HG03571 (cell line): ENCODE results near the gene C2CD4C.
"Not testable (repeated sequence)": the region's sequence is repeated elsewhere in the genome, so short reads cannot be mapped to it uniquely, and the experiment has no call there.

ENCODE experiments used
- ATAC-seq: cut with Tn5 transposase; IDR thresholded peaks from one replicate; pipeline ENCODE4 v1.9.1; 2021; ENCODE audit not compliant: unreplicated experiment

Gene C2CD4C

DNA sequence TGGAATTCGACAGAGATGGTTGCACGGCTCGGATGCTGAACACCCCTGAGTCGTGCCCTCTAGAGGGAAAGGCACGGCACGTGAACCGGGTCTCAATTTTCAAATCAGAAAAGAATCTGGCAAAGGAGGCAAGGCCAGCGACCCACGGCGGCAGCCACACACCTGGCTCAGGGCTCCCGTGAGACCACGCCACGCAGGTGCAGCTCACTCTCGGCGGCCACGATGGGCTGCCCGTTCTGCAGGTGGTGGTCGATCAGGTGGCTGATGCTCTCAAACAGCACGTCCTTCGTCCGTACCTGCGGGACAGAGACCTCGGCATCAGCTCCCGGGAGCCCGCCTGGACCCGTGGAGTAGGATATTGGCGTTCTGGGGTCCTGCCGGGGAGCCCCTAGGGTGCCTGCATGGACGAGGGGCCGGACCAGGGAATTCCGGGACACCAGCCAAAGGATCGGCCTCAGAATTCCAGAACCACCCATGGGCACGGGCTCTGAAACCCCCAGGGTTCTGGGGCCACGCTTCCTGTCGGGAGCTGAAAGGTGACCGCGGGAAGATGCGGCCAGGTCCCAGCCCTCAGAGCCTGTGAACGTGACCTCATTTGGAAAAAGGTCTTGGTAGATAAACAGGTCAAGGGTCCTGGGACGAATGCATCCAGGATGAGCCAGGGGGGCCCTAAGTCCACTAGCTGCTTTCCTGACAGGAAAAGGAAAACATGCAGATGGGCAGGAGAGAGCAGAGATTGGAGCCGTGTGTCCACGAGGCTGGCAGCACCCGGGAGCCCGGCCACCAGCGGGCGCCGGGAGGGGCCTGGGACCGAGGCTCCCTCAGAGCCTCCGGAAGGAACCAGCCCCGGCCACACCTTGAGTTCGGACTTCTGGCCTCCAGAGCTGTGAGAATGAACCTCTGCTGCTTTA, 10.1 kb upstream of the C2CD4C start:
- ATAC-seq = no peak

DNA sequence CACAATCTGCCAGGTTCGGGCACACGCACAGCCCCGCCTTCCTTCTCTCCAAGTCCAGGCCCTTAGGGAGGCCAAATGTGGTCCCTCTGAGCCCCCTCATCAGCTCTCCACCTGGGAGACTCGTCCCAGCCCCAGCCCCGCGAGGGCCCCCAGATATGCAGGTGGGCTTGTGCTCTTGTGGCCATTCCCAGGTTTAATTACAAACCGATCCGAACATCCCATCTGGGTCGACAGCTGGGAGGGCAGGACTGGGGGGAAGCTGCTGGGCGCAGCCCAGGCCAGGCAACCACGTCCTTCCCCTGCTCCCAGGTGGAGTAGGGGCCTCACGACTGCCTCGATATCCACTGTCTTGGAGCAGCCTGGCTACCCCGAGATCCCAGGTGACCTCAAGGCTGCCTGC, 7.5 kb upstream of the C2CD4C start:
- ATAC-seq = no peak

DNA sequence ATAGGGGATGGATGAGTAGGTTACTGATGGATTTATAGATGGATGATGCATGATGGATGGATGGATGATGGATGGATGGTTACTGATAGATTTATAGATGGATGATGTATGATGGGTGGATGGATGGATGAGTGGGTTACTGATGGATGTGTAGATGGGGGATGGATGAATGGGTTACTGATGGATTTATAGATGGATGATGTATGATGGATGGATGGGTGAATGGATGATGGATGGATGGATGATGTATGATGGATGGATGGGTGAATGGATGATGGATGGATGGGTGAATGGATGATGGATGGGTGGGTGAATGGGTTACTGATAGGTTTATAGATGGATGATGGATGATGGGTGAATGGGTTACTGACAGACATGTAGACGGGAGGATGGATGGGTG, 6.3 kb upstream of the C2CD4C start:
- no peak for ATAC-seq

DNA sequence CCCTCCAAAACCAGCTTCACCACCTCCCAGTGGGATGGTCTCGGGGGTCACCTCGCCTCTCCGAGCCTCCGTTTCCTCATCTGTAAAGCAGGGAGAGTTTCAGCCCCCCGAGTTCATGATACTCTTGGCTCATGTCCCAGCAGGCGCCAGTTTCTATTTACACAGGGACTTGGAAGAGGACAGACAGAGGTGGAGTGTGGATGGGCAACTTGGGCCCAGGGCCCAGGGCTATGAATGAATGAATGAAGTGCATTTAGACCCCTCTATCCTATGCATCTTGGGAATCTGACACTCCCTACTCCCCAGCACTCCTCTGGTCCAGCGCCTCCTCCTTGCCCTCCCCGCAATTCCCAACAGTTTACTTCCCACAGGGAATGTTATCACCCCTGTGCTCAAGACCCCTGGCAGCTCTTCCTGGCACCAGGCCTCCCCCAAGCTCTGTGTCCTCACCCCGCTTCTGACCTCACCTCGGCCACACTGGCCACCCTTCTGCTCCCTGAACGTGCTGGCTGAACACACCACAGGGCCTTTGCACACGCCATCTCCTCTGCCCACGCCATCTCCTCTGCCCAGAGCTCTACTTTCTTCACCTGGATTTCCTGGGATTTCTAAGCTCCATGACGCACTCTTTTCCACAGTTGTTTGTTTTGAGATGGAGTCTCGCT, 4.9 kb upstream of the C2CD4C start:
- no peak for ATAC-seq

DNA sequence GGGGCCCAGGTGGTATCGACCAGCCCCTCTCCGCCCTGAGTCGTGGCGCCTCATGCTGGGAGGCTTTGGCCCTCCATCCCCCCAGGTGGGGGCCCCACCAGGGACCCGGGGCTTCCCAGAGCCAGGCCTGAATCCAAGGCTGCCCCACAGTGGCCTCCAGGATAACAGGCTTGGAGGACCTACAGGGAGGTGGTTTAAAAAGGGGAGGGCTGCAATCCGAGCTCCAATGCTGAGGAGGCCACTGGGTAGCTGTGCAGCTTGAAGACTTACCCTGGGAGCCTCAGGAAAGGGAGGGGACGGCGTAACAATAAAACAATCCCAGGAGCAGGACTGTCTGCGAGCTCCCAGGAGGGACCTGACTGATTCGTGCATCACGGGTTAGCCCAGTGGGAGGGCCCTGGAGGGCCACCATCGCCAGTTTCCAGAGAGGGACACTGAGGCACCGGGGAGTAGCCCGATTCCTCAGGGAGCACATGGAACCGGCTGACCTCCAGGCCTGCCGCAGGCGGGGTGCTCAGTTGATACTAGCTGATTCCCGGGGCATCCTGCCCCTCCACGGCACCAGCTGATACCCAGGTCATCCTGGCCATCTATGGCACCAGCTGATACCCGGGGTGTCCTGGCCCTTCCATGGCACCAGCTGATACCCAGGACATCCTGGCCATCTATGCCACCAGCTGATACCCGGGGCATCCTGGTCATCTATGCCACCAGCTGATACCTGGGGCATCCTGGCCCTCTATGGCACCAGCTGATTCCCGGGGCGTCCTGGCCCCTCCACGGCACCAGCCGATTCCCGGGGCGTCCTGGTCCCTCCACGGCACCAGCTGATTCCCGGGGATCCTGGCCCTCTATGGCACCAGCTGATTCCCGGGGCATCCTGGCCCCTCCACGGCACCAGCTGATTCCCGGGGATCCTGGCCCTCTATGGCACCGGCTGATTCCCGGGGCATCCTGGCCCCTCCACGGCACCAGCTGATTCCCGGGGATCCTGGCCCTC, 3.7 kb upstream of the C2CD4C start:
- no peak for ATAC-seq

DNA sequence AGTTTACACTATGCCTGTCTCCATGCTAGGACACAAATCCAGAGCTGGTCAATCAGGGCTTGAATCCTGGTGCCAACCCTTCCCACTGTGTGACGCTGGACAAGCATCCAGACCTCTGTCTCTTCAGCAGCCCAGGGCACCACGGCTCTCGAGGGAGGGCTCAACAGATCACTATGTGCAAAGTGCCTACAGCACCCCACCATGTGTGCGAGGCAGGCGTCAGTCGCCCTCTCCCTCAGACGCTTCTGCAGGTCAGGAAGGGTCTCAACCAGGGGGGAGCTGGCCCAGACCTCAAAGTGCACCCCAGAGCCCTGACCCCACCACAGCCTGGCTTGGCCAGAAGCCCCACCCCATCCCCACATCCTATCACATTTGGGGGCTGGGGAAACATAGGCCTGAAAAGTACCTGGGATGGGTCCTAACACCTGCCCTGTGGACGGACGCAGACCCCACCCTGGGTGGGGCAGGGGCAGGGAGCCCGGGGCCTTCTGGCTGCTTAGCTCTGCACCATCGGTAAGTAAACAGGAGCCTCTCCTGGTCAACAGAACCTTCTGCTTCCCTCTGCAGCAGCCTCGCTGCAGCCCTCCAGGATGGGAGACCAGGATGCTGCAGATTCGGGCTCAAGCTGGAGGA, 2.9 kb upstream of the C2CD4C start:
- no peak for ATAC-seq

DNA sequence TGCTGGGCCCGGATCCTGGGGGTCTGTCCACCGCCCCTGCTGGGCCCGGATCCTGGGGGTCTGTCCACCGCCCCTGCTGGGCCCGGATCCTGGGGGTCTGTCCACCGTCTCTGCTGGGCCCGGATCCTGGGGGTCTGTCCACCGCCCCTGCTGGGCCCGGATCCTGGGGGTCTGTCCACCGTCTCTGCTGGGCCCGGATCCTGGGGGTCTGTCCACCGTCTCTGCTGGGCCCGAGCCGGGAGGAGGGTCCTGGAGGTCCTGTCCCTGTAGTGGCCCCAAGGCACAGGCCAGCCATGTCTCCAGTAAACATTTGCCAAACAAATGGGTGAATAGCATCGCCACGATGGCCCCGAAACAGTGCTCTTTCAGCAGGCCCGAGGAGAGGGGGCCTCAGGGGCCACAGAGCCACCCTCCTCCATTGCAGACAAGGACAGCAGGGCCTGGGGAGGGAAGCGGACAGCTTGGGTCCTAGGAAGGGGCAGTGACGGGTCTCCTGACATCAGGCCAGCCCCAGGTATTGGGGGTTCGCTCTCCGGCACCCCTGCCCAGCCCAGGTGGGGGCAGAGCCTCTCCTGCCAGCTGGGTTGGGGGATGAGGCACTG, 2.3 kb upstream of the C2CD4C start:
- not testable (repeated sequence) for ATAC-seq

DNA sequence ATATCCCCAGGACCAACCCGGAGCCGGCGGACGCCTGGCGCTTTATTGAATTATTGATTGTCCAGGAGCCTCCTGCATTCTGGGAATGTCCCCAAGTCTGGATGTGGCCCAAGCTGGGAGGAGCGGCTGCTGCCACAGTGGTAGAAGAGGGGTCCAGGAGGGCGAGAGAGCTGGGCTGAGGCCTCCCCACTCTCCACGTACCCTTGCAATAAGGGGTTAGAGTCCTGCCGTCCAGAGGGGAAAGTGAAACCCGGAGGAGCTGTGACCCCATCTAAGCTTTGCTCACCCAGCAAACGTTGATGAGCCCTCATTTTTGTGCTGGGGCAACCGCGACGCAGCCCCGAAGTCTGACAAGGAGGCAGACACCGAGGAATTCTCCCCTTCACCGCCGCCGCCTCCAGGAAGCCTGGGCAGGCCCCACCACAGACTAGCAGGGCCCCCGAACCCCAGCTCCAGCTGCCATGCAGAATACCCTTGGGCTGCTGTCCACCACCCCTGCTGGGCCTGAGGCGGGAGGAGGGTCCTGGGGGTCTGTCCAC, 1.4 kb upstream of the C2CD4C start:
- ATAC-seq = no peak

DNA sequence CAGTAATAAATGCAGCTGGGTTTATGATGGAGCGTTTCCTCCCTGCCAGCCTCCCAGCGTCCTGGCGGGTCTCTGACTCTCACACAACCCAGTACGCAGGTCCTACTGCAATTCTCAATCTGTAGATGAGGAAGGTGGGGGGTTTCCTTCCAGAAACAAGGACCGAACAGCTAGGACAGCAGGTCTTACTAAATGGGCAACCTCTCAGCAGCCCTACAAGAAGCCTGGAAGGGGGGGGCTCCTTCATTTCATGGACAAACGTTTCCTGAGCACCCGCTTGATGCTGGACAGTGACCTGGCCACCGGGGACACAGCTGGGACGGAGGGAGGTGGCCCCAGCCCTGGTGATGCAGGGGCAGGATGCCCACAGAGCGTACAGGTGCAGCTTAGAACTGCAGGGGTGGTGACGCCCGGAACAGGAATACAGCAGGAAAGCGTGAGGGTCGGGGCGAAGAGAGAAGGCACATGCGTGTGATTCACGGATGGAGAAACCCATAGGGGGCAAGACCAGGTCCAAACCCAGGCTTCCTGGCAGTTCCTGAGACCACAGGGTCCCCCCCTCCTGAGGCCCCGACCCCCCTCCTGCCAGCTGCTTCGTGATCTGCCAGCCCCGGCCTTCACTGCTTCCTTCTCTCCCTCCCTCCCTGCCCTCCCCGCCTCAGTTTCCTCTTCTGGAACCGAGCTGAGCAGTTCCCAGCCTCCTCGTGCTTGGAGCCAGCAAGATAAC, 732 bp upstream of the C2CD4C start:
- no peak for ATAC-seq

DNA sequence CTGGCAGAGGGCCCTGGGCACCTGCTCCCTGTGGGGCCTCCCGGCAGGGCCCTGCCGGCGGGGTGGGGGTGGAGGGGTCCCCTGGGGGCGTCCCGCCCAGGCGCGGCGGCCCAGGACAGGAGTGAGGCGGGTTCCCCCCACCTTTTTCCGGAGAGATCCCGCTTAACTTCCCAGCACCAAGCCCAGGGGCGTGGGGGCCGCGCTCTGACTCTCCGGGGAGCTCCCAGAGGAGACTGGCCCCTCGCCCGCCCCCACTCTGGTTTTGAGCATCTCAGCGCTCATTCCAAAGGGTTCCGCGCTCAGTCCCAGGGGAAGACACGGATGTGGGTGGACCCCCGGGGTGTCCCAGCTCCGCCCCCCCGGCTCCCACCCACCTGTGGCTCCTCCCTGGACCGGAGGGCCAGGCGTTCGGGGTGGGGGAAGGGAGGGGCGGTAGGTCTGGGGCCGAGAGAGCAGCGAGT, 476 bp downstream of the C2CD4C start:
- ATAC-seq = no peak

DNA sequence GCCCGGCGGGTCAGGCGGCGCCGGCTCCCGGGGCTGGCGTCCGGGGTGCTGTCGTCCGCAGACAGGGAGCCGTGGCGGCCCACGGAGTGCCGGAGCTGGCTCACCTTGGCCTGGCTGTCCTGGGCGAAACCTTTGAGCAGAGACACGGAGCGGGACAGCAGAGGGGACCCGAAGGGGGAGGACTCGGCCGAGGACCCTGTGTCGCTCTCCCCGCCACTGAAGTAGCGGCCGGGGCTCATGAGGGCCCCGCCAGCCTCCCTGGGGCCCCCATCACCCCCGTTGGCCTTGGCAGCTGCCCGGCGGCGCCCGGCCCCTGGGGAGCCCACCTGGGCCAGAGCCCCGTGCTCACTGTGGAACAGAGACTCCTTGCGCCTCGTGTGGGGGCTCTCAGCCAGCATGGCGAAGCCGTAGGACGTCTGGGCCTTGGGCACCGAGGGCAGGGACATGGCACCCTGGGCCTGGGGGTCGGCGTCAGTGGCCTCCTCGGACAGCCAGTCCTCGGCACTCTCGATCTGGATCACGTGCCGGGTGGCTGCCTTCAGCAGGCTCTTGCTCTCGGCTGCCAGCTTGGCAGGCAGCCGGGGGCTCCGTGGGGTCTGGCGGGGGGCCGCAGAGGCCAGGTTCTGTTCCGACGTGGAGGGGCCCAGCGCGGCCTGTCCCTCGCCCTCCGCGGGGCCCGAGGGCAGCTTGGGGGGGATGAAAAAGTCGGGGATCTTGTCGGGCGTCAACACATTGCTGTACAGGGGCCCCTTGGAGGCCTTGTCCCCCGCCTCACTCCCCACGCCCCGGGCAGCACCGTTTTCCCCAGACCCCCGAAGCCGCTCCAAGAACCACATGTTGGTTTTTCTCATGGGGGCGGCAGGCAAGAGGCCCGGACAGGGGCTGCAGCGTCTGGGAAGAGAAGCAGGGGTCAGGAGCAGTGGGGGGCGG, 1.2 kb downstream of the C2CD4C start:
- no peak for ATAC-seq

DNA sequence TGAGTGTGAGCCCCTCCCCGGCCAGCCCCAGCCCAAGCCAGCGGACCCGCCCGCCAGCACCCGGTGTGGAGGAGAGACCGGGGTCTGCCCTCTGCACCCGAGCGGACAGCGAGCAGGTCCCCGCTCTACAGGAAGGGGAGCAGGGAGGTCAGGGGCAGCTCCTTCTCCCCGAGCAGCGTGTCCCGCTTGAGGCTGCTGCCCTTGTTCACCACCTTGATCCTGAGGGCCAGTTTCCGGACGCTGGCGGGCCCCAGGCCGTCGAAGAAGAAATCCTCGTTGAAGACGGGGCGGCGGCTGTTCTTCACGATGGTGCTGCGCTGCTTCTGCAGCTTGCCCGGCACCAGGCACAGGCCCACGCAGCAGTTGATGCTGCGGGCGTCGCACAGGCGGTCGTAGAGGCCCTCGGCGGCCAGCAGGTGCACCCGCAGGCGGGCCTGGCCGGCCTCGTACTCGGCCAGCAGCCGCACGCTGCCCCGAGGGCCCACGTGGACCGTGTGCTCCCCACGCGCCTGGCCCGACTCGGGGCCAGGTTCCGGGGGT, 1.9 kb downstream of the C2CD4C start:
- no peak for ATAC-seq

DNA sequence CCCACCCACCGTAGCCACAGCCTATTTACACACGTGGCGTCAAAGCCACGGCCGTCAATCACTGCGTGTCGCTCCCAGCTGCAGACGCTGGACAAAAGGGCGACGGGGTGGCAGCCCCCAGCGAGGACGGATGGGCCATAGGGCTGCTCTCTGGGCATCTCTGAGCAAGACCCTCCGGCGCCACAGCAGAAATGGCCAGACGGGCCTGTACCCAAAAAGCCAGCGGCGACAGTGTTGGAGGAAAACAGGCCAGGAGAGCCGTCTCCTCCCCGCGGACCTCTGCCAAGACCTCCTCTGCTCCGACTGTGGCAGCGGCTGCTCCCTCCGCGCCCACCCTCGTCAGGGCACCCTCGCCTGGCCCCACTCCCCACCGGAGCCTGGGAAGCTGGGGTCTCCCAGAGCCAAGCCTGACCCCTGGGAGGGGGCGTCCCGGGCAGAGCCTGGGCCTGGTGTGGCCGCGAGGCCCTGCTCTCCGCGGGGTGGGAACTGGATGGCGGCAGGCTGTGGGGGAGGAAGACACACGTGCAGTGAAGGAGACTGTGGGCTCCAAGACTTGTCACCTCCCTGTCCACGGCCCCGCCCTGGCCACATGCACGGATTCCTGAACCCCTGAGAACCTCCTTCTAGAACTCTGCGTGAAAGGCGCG, 2.7 kb downstream of the C2CD4C start:
- ATAC-seq = no peak

DNA sequence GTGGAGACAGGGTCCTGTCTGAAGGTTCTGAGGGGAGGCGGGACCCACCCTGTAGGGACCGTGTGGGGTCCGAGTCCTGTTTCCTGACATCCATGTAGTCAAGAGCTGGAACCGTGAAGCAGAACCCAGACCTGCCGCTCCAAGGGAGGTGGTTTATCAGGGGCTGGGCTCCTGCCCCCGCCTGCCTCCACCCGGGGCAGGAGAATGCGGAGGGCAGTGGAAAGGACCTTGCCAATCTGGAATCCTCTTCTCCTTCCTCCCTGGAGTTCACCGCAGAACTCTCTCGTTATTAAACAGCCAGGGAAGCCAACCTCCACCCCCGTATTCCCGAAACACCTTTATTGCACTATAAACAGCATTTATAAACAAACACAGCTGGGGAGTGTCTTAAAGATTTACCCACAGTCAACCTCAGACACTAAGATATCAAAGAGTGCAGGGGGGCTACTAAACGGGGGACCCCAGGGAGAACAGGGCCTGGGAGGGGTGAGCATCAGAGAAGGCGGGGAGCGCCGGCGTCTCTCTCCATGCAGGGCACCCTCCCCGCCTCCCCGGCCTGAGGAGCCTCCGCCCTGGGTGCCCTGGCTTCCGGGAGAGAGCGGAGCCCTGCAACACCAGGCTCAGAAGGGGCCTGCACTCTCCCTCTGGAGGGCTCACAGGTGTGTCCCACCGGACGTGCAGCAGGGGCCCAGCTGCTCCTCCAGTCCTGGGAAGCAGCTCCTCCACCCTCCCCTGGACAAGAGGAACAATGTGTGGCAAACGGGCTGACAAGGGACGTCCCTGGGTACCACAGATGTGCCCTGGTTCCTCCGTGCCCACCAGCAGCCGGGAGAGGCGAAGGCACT, 3.6 kb downstream of the C2CD4C start:
- no peak for ATAC-seq

DNA sequence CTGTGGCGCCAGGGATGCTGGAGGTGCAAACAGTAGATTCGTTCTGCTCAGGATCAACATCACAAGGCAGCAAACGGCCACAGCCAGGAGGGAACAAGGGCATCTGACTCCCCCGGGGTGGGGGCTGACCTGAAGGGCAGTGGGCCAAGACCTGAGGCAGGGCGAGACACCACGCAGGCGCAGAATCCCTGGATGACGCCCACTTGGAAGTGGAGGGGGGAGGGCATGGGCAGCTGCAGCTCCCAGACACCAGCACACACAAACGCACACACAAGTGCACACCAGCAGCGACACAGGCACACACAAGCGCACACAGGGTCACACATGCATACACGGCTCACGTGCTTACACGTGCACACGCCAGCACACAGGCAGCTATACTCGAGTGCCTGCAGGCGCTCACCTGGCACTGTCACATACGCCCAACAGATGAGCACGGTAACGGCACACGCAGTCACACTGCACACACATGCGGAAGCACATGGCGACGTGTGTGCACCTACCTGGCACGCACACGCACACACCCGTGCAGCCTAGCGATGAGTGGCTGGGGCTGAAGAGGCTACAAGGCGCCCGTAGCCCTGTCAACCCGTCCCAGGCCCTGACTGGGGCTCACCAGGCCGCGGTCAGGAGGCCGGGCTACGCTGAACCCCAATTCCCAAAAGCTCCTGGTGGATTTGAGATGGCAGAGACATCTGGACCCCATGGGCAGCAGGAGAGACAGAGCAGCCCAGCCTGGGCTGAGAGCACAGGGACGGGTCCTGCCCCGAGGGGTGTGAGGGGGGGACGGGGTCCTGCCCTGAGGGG, 5.5 kb downstream of the C2CD4C start:
- no peak for ATAC-seq

DNA sequence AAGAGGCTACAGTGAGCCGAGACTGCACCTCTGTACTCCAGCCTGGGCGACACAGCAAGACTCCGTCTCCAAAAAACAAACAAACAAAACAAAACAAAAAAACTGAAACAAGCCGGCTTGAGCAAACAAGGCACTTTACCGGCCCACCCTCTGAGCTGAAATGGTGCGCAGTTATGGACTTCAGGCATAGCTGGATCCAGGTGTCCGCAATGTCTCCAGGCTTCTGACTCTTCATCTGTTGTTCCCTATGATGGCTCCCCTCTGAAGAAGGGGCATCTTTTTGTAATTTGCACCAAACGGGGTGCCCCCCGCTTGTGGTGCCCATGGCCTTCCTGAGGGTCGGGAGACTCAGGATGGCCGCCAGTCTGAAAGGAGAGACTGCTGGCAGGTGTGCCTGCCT, 6.2 kb downstream of the C2CD4C start:
- no peak for ATAC-seq
